GM19239 (cell line): ENCODE data around the gene ACR.

Experiments used
- DNase-seq: peaks from one replicate; pipeline ENCODE4 v3.0.0; 2011; ENCODE audit warnings: low spot score; ENCODE audit not compliant: insufficient read length
- FAIRE-seq: peaks from 2 replicates; lab custom pipeline; 2011; peaks lifted over from hg19 to GRCh38; lab: Jason Lieb, UNC

The ACR gene

DNA sequence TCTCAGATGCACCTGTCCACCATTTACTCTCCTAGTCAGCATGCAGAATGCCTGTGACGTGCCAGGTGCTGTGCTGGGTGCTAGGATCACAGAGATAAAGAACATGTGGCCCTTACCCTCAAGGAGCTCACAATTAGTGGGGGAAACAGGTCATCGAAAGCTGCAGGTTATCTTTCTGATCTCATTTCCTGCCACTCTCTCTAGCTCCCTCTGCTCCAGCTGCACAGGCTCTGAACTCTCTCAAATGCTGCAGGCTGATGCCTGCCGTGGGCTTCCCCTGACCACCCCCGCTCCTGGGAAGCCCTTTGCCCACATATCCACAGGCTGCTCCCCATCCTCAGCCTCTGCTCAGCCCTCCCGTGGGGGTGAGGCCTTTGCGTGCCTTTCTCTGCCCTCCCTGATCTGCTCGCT lies 35.7 kb upstream of the ACR start:
- DNase-seq (no peak), FAIRE-seq (no peak)

DNA sequence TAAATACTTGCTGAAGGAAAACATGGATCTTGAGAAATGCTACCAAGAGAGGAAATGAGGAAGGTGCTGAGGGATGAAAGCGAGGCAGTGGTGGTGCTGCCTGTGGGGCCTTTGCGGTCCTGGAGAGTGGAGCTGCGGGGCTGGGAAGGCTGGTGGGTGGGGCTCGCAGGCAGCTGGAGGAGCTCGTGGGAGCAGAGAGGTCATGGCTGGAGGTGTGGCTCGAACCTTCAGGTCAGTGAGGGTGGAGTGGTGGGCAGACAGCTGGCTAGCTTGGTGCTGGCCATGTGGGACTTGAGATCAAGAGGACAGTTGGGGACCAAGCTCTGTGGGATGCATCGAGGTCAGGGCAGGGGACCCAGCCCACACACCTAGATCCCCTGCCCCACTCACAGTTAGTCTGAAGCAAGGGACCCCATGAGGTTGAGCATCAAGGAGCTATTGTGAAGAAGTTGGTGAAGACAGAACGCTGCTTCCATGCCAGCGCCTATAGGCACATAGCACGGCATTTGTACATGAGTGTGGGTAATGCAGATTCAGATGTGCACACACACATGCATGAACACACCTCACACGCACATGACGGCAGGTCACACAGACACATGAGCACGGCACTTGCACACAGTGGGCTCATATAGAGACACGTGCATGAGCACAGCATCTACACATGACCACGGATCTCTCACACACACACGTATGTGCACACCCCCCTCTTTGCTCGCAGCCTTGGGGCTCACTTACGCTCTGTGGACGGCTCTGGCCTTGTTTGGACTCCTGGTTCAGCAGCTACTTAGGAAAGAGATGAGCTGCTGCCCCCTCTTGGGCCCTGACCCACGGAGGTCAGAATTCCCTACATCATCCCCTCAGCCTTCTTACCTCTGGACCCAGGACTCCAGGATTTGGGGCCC lies 34.9 kb upstream of the ACR start:
- DNase-seq (no peak), FAIRE-seq (no peak)

DNA sequence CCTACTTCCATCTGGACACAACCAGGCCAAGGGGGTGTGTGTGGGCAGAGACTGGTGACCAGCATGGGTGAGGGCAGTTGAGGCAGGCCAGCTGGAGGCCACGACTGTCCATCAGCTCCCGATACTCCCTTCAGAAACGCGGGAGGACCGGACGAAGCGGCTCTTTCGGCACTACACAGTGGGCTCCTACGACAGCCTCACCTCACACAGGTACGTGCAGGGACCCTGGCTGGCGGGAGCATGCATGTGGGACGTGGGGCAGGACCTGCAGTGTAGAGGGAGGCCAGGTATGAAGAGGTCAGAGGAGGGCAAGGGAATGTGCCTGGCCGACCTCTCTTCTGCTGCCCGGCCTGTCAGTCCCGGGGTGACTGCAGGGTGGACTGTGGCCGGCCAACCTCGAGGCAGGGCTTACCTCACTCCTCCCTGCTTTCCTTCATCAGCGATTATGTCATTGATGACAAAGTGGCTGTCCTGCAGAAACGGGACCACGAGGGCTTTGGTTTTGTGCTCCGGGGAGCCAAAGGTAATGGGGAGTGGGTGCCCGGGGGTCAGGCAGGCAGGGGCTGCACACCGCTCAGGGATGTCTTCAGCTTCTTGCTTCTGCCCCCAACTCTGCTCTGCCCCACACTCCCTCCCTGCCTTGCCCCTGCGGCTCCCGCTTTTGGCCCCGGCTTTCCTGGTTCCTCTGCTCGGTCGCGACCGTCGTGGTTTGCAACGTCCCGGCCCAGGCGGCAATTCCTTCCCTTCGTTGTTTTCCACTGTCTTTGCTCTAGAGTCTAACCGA lies 34.1 kb upstream of the ACR start:
- FAIRE-seq (no peak), DNase-seq (no peak)

DNA sequence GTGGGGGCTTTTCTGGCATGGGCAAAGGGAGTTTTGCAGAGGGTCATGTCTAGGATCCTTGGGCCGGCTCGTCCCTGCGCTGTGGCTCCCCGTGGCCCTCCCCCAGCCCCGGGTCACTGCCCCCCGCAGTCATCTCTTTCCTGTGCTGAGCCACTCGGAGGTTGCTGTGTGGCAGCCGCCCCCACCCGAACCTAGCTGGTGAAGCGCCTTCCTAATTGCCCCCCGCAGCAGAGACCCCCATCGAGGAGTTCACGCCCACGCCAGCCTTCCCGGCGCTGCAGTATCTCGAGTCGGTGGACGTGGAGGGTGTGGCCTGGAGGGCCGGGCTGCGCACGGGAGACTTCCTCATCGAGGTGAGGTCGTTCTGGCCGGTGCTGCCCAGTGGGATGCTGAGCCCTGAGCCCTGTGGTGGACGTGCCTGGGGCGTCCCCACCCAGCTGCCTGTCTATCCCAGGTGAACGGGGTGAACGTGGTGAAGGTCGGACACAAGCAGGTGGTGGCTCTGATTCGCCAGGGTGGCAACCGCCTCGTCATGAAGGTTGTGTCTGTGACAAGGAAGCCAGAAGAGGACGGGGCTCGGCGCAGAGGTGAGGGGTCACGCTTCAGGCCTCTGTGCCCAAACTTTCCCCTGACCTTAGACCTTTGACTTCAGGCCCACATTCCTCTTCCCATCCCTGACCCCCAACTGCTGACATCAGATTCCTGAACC lies 33.3 kb upstream of the ACR start:
- DNase-seq (no peak), FAIRE-seq (no peak)

DNA sequence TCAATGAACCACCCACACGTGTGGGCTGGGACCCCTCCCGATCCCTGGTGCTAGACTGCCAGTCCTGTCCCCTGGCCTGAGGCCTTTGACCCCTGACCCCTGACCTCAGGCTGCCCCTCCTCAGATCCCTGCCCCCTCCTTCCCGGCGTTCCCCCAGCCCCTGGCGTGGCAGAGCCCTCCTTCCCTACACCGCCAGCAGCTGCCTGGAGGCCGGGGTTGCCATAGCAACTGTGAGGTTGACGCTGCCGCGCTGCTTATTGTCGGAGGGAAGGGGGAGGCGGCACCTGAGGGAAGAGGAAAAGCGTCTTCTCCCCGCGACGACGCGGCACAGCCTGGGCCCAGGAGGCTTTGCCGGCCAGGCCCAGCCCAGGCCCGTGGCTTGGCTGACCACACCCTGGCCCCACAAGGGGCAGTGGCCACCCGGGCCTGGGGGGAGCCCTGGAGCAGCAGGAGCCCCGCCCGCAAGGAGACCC lies 32.7 kb upstream of the ACR start:
- no peak for FAIRE-seq
- no peak for DNase-seq

DNA sequence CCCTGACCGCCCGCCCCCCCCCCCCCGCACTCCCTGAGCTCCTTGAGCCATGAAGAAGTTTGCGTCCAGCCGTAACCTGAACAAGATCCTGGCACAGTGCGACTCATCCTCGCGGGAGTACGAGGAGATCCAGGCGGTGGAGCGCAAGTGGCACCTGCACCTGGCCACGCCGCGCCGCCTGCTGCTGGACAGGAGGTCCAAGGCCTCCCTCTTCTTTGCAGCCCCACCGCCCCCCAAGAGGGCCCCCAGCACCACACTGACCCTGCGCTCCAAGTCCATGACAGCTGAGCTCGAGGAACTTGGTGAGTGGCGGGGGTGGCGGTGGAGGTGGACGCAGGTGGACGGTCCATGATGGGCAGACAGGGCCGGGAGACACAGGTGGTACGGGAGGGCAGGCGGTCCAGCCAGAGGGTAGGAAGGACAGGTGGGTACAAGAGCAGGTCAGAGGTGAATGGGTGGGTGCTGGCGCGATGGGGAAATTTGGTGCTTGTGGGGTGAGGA lies 32.1 kb upstream of the ACR start:
- DNase-seq = no peak

DNA sequence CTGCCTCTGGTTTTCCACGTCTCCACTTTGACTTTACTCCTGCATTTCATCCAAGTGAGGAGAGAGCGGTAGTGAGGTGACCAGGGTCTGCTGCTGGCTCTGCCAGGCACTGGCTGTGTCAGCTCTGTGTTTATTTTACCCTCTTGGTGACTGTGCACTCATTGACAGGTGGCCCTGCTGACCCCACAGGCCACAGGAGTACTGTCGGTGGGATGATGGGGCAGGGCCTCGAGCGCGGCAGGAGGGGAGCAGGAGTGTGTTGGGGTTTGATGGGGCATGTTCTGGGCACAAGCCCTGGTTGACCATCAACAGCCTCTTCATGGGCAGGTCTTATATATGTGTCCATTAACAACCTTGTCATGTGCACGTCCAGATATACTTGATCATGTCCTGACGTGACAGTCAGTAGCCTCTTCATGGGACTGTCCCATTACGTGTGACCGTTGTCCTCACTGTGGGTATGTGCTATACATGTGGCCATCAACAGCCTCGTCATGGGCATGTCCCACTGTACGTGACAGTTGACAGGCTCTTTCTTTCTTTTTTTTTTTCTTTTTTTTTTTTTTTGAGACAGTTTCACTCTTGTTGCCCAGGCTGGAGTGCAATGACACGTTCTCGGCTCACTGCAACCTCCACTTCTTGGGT lies 31.4 kb upstream of the ACR start:
- FAIRE-seq = no peak
- DNase-seq = no peak

More for the DNA sequence above, 32.1 kb upstream of the ACR start:
- no peak for FAIRE-seq

DNA sequence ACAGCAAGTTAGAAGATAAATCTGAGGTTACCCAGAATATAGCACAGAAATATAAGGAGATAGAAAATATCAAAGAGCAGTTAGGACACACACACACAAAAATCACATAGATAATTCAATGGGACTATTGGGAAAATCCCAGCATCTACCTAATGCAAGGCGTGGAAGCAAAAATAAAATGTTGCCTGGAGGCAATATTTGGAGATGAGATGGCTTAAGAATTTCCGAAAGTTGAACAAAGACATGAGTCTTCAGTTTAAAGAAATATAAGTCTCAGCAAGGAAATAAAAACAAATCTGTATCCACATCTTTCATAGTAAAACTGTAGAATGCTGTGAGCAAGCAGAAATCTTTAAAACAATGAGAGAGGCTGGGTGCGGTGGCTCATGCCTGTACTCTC lies 29.5 kb upstream of the ACR start:
- no peak for FAIRE-seq
- no peak for DNase-seq

DNA sequence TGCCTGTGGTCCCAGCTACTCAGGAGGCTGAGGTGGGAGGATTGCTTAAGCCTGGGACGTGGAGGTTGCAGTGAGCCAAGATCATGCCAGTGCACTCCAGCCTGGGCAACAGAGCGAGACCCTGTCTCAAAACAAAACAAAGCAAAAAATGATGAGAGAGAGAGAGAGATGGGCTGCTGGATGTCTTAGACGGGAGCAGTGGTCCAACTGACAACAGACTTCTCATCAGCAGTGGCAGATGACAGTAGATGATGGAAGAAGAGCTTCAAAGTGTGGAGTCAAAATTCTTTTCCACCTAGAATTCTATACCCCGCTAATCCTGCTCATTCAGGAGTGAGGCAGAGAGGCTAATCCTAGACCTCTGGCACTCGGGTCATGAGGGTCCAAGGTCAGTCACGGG lies 29.0 kb upstream of the ACR start:
- FAIRE-seq (no peak), DNase-seq (no peak)

DNA sequence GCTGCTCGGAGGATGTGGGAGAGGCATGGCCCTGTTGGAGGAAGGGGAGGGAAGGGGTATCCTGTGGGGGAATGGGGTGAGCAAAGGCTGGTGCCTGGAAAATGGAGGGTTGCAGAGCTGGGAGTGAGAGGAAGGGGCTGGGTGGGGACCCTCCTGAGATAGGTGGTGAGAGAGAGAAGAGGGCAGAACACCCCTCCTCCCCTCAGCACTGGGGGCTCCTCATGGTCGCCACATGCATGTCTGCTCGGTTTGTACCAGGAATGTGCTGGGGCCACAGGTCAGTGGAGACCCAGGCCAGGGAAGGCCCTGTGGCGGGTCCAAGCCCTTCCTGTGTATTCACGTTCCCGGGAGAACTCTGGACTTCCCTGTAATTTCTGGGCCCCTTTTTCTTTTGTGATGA lies 27.8 kb upstream of the ACR start:
- FAIRE-seq (no peak), DNase-seq (no peak)

DNA sequence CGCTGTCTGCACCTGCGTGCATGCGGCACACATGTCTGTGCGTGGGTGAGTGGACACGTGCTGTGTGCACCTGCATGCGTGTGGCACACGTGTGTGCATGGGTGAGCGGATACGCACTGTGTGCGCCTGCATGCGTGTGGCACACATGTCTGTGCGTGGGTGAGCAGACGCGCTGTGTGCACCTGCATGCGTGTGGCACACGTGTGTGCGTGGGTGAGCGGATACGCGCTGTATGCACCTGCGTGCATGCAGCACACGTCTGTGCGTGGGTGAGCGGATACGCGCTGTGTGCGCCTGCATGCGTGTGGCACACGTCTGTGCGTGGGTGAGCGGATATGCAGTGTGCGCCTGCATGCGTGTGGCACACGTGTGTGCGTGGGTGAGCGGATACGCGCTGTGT lies 27.1 kb upstream of the ACR start:
- no peak for DNase-seq

DNA sequence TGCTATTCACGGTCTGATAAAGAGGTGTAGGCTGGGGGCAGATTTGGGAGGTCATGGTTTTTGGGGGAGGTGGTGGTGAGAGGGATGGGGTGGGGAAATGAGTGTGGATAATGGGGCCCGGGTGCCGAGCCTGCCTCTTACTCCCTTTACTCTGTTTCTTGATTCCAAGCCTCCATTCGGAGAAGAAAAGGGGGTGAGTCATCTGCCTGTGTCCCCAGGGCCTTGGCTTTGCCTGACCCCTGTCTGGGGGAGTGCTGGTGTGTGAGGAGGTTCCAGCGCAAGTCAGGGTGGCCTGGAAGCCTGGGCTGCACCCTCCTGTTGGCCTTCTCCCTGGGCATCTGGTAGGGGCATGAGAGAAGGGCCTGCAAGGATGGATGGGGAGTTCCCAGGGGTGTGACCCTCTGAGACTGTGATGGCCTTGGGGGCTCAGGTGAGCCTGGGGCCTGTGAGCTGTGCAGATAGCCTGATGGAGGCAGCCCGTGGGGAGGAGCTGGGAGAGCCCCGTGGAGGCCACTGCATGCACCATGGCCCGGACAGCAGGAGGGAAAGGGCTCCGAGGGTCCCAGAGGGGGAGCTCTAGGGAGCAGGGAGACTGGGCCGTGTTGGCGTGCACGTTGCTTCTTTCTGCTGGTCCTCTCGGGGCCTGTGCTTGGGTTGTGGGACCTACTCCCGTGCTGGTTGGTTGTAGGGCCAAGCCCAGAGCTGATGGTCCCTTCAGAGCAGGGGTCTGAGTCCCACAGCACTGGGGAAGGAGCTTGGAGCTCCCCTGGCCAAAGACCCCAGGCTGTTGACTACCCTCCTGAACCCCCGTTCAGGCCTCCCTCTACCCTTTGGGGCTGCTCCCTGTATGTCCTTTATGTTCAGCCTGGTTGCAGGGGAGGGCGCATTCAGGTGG lies 26.3 kb upstream of the ACR start:
- FAIRE-seq (no peak), DNase-seq (no peak)

More for the DNA sequence above, 27.1 kb upstream of the ACR start:
- no peak for FAIRE-seq

DNA sequence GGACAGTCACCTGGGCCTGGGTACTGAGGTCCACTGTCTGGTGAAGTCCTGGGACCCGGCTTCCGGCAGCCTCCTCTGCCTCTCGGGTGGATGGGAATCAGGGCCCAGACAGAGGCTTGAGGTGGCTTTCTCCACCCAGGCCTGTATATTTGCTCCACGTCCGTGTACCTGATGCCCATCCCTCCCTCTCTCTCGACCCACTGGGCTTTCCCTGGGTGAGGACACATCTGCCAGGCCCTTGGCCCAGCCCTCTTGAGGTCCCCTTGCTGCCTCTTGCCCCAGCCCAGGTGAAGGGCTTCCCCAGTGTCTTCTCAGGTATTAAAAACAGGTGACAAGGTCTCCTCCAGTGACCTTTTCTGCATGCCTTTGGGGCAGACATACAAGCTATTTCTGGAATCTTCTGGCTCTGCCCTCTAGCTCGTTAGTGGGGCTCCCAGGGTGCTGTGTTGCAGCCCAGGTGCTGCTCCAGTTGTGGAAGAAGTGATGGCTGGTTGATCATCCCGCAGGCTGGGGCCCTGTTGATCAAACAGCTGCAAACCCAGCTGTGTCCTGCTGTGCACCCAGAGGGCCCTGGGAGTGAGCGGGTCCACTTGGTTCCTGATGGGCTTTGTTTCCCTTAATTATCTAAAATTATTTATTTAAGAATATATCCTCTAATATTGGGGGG lies 25.5 kb upstream of the ACR start:
- DNase-seq = no peak
- FAIRE-seq = no peak

DNA sequence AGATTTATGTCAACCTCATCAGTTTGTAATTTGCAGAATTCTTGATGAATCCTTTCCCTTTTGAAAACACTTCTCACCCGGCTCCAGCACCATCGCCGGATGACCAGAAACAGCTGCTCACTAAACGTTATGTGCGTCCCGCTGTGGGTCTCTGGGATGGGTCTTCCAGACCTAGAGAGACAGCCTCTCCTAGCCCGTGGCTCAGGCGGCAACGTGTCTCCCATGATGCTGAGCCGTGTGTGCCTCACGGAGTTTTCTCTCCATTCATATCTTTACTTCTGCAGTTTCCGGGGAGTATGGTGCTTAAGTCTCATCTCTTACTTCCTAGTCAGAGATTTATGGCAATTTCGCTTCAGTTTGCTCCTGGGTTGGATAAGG lies 25.0 kb upstream of the ACR start:
- FAIRE-seq (no peak), DNase-seq (no peak)

DNA sequence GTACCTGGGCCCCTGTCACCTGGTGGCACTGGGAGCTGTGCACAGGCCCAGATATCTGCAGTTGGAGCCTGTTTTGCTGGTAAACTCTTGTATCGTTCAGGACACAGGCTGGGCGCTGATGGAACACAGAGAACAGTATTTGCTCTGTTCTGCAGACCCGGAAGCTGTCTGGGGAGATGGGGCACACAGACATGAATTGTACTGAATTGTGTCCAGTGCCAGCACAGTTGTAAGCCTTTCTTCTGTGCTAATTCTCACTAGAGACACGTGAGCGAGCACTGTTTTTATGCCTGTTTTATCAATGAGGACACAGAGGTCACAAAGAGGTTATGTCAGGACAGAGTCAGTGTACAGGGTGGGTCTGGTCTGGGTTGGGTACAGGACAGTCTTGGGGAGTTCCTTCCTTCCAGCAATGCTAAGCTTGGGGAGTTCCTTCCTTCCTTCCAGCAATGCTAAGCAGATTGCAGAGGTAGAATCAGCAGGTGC lies 24.4 kb upstream of the ACR start:
- no peak for DNase-seq
- FAIRE-seq = no peak

DNA sequence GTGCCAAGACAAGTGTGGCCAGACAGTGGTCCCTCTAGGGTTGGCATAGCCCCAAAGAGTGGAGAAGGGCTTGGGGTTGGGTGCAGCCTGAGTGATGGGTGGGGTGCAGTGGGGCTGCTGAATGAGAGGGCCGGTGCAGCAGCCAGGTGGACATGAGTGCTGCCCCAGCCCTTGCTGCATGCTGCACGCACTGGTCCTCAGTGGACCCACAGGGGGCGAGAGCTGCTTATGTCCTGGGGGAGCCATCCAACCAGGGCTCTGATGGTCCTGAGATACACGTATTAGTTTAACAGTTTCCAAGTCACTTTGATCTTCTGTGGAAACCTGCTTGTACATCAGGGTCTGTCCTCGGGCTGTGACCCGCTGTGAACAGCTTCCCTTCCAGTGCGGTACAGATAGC lies 23.9 kb upstream of the ACR start:
- DNase-seq (no peak), FAIRE-seq (no peak)

DNA sequence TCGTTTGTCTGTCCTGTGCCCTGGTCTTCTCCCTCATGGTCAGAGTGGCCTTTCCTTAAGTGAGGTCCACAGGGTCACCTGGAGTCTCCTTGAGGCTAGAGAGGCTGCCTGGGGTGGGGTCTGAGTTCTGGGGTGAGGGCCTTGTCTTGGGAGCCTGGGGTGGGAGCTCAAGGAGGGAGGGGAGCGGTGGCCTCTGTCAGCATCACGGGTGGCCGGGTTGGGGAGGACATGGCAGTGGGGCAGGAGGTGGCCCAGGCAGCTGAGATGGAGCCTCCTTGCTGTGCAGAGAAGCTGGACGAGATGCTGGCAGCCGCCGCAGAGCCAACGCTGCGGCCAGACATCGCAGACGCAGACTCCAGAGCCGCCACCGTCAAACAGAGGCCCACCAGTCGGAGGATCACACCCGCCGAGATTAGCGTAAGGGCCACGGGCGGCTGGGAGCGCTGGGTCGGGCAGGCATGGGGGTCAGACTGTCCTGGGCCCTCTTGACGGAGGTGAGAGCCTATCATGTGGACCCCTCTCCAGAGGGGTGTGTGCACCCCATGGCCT lies 23.3 kb upstream of the ACR start:
- DNase-seq (no peak), FAIRE-seq (no peak)

DNA sequence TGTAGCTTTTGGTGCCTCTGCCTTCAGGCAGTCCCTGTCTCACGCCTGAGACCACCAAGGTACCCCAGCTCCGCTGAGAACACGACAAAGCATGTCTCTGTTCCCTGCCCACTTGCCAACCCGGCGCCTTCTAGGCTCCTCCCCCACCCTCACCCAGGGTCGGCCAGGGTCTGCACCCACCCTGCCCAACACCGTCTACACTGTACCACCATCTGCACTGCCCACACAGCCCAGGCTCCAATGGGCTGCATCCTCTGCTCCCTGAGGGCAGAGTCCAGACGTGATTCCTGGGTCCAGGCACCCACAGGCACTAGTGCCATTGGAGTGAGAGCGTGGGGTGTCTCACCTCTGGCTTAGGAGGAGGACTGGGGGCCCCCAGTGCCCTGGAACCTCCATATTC lies 22.8 kb upstream of the ACR start:
- FAIRE-seq (no peak), DNase-seq (no peak)
